ENCODE results near the gene SAPCD1. TPM values are rescaled to one million over a fixed set of nuclear protein-coding genes. Genes with fewer than 3 reads are reported as not detected.

Gene SAPCD1
- total RNA-seq, 1 experiment from 2014 or later: 3.2 TPM

- Histone ChIP-seq H4K5ac (ENCODE audit: insufficient read length, low read depth, low read length) (no peak overlapping the region), H2AK5ac (ENCODE audit: insufficient read length, low read length) (no peak overlapping the region), H4K91ac (ENCODE audit: insufficient read length, low read depth, low read length) (no peak overlapping the region), H3K23ac (ENCODE audit: insufficient read length, low read depth, low read length) (no peak overlapping the region), H4K8ac (replicated peaks; ENCODE audit: insufficient read length, low read depth, low read length) (no peak overlapping the region), H2BK120ac (ENCODE audit: low read depth, low read length, poor library complexity, severe bottlenecking) (no peak overlapping the region), H3K23me2 (ENCODE audit: insufficient read length, low read depth, low read length, poor library complexity, severe bottlenecking) (no peaks in the 10 kb centered on the region), H3K27ac (ENCODE audit: insufficient read length, low read depth, low read length) (no peak overlapping the region), H3K79me1 (ENCODE audit: insufficient read depth, low read depth, low read length, poor library complexity, severe bottlenecking) (no peaks in the 10 kb centered on the region), H2BK12ac (ENCODE audit: insufficient read length, low read depth, low read length) (no peak overlapping the region), H3K18ac (ENCODE audit: insufficient read length, low read depth, low read length) (no peak overlapping the region), H3K14ac (ENCODE audit: insufficient read depth, low read length) (no peak overlapping the region), H2BK15ac (ENCODE audit: low read depth, low read length) (no peak overlapping the region), H3K27me3 (ENCODE audit: insufficient read depth, low read length) (no peaks in the 10 kb centered on the region), H3K9ac (ENCODE audit: extremely low read depth, insufficient read length, low read length) (no peak overlapping the region), H3K56ac (ENCODE audit: insufficient read length, low read depth, low read length) (no peak overlapping the region), H3K4ac (ENCODE audit: low read depth, low read length) (no peak overlapping the region), H3K4me1 (ENCODE audit: insufficient read depth, low read length) (no peaks in the 10 kb centered on the region), H3K79me2 (ENCODE audit: insufficient read depth, low read length) (no peaks in the 10 kb centered on the region), H2BK5ac (ENCODE audit: insufficient read length, low read length) (no peak overlapping the region), H3K4me2 (ENCODE audit: insufficient read depth, insufficient read length, low read length) (no peak overlapping the region), H3T11ph (ENCODE audit: low read length) (no peak overlapping the region), H3K9me3 (ENCODE audit: control insufficient read depth, low read depth, low read length) (no peaks in the 10 kb centered on the region), H2BK20ac (ENCODE audit: low read depth, low read length, poor library complexity, severe bottlenecking) (no peak overlapping the region), H4K20me1 (ENCODE audit: control insufficient read depth, insufficient read depth, insufficient read length) (no peaks in the 10 kb centered on the region), H2AFZ (ENCODE audit: low read length) (no peak overlapping the region)
- peaks cover 13 to 37% (median 29%) of the 10 kb centered on the region in 3 experiments for H3K36me3 Mint-ChIP-seq (ENCODE audit: insufficient read depth in 1 of 3, low read depth in 3 of 3)
- H3K27ac Mint-ChIP-seq: peak overlapping the region in 2 of 3 experiments; percentile 37 to 76; a peak in 2 of 7 replicates
- no peaks in the 10 kb centered on the region; a peak in 1 of 5 replicates for H3K9me3 Mint-ChIP-seq
- WGBS (ENCODE audit: extremely low coverage, insufficient read length, low lambda C conversion rate): no CpG with 5 or more reads among the region's 4 CpGs
- DNase-seq: no peak
- no peak overlapping the region for H3K4me3 Mint-ChIP-seq
- TF ChIP-seq CTCF (conservative IDR thresholded peaks at IDR 0.05): no peak
- peaks cover 23 to 27% of the 10 kb centered on the region in 2 experiments for H3K4me1 Mint-ChIP-seq
- H3K27me3 Mint-ChIP-seq (ENCODE audit: low read depth): no peaks in the 10 kb centered on the region; the same call in 1 of the 2 replicates
These were observed 1.7 kb downstream of the SAPCD1 start for GRCh38 chr6:31764198-31764597.
